CD8-positive, alpha-beta memory T cell (primary cell): ENCODE data around the gene SPON1. TPM values are rescaled to one million over a fixed set of nuclear protein-coding genes. Genes with fewer than 3 reads are reported as not detected.
"Not testable (repeated sequence)": the region's sequence is repeated elsewhere in the genome, so short reads cannot be mapped to it uniquely, and the experiment has no call there.

Source experiments
- CTCF ChIA-PET: fragments of 350-600 bp; sonication (Branson Sonifier 250); formaldehyde crosslinking; loops from one replicate; lab custom pipeline; 2021; ENCODE audit warnings: antibody characterized with exemption; lab: Charles Lee
- POLR2A ChIA-PET: fragments of 350-600 bp; sonication (Branson Sonifier 250); formaldehyde crosslinking; loops from one replicate; lab custom pipeline; 2021; ENCODE audit warnings: antibody characterized with exemption; lab: Charles Lee
- DNase-seq, 5 donors: peaks; one replicate each; pipeline versions ENCODE4 v3.0.0 to v3.0.0-alpha.2; 2020 to 2022; ENCODE audit warnings: mixed read lengths in 1 of 5
- H3K27ac ChIP-seq: one replicate; pipeline ENCODE4 v1.7.0; 2013; ENCODE audit warnings: low read depth, mild to moderate bottlenecking, low read length, moderate library complexity
- H3K27me3 ChIP-seq: 2 replicates; pipeline ENCODE4 v1.7.0; 2013; ENCODE audit warnings: low read length, mild to moderate bottlenecking; ENCODE audit not compliant: insufficient read depth, poor library complexity, severe bottlenecking
- H3K36me3 ChIP-seq: 2 replicates; pipeline ENCODE4 v1.7.0; 2013; ENCODE audit warnings: mild to moderate bottlenecking, low read length, moderate library complexity; ENCODE audit not compliant: insufficient read depth
- H3K4me1 ChIP-seq: 2 replicates; pipeline ENCODE4 v1.7.0; 2013; ENCODE audit warnings: mild to moderate bottlenecking, low read length, moderate library complexity; ENCODE audit not compliant: insufficient read depth
- H3K4me3 ChIP-seq: 2 replicates; pipeline ENCODE4 v1.7.0; 2013; ENCODE audit warnings: mild to moderate bottlenecking, low read length
- H3K9me3 ChIP-seq: 2 replicates; pipeline ENCODE4 v1.7.0; 2013; ENCODE audit warnings: mild to moderate bottlenecking, low read length
- H3K27ac Mint-ChIP-seq, 8 donors: one replicate each; pipeline ENCODE4 v1.8.0; 2020 to 2021; ENCODE audit warnings: mixed read lengths in 8 of 8, mild to moderate bottlenecking in 6 of 8, inconsistent platforms in 3 of 8, moderate library complexity in 3 of 8
- H3K27me3 Mint-ChIP-seq, 2 donors: one replicate each; pipeline ENCODE4 v1.8.0; 2020 to 2021; ENCODE audit warnings: mixed read lengths in 2 of 2, mild to moderate bottlenecking in 1 of 2, moderate library complexity in 1 of 2
- H3K36me3 Mint-ChIP-seq, 3 donors: one replicate each; pipeline ENCODE4 v1.8.0; 2020 to 2021; ENCODE audit warnings: mixed read lengths in 3 of 3, inconsistent platforms in 1 of 3, mild to moderate bottlenecking in 1 of 3
- H3K4me1 Mint-ChIP-seq, 3 donors: one replicate each; pipeline ENCODE4 v1.8.0; 2020 to 2021; ENCODE audit warnings: mixed read lengths in 3 of 3, inconsistent platforms in 1 of 3, mild to moderate bottlenecking in 1 of 3
- H3K4me3 Mint-ChIP-seq, 7 donors: one replicate each; pipeline ENCODE4 v1.8.0; 2020 to 2021; ENCODE audit warnings: mixed read lengths in 7 of 7, mild to moderate bottlenecking in 6 of 7, moderate library complexity in 4 of 7, inconsistent platforms in 2 of 7
- H3K9me3 Mint-ChIP-seq, 5 donors: one replicate each; pipeline ENCODE4 v1.8.0; 2020 to 2022; ENCODE audit warnings: mixed read lengths in 5 of 5, mild to moderate bottlenecking in 3 of 5, moderate library complexity in 2 of 5, inconsistent platforms in 1 of 5
- polyA plus RNA-seq: library from polyadenylated mRNA; unstranded; fragments of 300-500 nt; fragmentation: Illumina TruSeq; gene quantifications from one replicate; pipeline ENCODE4 v1.2.3, GENCODE V29; 2021
- total RNA-seq, 2 experiments: library from RNA; stranded (reverse); gene quantifications; one replicate each; pipeline ENCODE4 v1.2.3, GENCODE V29; 2021

The SPON1 gene
- total and polyA plus RNA-seq, 3 experiments from 2014 or later = 0.81 to 2.0 (median 0.97) TPM

DNA sequence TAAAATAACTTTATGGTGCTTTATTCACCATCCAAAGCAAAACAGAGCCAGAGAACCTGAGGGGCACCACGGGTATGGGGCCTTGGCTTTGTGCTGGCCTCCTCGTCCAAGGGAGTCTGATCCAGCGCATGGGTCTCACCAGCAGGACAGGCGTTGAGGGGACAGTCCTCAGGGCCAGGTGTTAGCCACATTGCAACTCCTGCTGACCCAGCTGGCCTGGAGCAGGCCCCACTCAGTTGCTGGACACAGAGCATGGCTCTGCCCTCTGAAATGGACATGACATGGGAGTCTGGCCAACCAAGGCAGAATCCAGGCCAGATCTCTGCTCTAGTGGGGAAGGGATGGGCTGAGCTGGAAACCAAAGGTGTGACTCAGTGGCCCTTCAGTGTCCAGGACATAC is 280.2 kb downstream of the SPON1 start:
- Histone ChIP-seq H3K27ac (no peak overlapping the region), H3K4me3 (no peak overlapping the region), H3K4me1 (no peaks in the 10 kb centered on the region), H3K27me3 (no peaks in the 10 kb centered on the region), H3K36me3 (no peaks in the 10 kb centered on the region), H3K9me3 (no peaks in the 10 kb centered on the region)
- POLR2A ChIA-PET = no interaction called here
- peaks cover 4 to 11% (median 6%) of the 10 kb centered on the region in 3 donors for H3K4me1 Mint-ChIP-seq
- H3K4me3 Mint-ChIP-seq = no peak overlapping the region
- H3K9me3 Mint-ChIP-seq = no peaks in the 10 kb centered on the region
- peaks cover 0 to 6% of the 10 kb centered on the region in 2 donors for H3K27me3 Mint-ChIP-seq
- H3K27ac Mint-ChIP-seq = peak overlapping the region in 1 of 8 donors; percentile 57
- DNase-seq = no peak
- peaks cover 0 to 4% (median 2%) of the 10 kb centered on the region in 3 donors for H3K36me3 Mint-ChIP-seq
- CTCF ChIA-PET = interaction anchor here (3.2 kb wide), 1 partner anchor 470 kb away, joined by 10 read pairs; no protein-coding TSS in a partner anchor

DNA sequence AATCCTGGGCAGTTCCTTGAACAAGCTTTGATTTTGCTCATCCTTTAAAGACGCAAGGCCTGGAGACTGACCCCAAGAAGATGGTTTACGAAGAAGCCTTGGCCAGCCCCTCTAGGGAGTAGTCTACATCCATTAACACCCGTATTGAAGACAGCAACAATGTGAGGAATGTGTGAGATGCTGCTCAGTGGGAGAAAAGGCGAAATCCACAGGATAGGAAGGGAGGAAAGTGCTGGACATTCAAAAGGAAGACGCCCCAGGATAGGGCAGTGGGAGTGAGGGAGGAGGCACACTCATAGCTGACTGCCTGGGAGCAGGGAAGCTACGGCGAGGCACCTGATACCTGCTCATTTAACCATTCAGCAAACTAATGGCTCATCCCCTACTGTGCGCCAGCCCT is 282.4 kb downstream of the SPON1 start:
- no peaks in the 10 kb centered on the region for H3K27me3 ChIP-seq
- Mint-ChIP-seq H3K36me3 (peaks cover 0 to 4% (median 2%) of the 10 kb centered on the region in 3 donors), H3K4me1 (peaks cover 20 to 29% (median 25%) of the 10 kb centered on the region in 3 donors), H3K9me3 (no peaks in the 10 kb centered on the region), H3K27ac (peak overlapping the region in 2 of 8 donors; percentile 47 to 54), H3K4me3 (no peak overlapping the region), H3K27me3 (no peaks in the 10 kb centered on the region)
- no peak overlapping the region for H3K4me3 ChIP-seq
- H3K36me3 ChIP-seq = no peaks in the 10 kb centered on the region
- ChIA-PET CTCF (interaction anchor here (1.0 to 3.2 kb wide), 3 partner anchors 289 to 477 kb away, joined by 3 to 10 read pairs (median 4); no protein-coding TSS in a partner anchor), POLR2A (no interaction called here)
- H3K27ac ChIP-seq = no peak overlapping the region
- no peak for DNase-seq
- H3K9me3 ChIP-seq = no peaks in the 10 kb centered on the region
- H3K4me1 ChIP-seq = peaks cover 13% of the 10 kb centered on the region

DNA sequence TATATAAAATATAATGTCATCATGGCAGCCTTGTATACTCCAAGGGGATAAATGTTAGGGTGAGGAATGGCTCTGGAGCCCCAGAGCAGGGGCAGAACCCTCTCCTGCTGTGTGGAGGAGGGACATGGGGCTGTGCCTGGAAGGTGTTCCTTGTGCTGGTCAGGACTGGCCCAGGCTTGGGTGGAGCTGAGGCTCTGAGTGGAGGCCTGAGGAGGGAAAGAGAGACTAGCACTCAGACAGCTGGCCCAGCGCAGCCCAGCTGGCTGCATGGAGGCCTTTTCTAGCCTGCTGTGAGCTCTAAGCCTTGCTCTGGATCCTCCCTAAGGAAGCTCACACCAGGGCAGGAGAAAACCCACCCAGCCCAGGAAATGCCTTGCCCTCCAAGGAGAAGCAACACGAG is 282.9 kb downstream of the SPON1 start:
- H3K4me1 ChIP-seq = peaks cover 13% of the 10 kb centered on the region
- peaks cover 0 to 4% (median 2%) of the 10 kb centered on the region in 3 donors for H3K36me3 Mint-ChIP-seq
- H3K27me3 Mint-ChIP-seq = no peaks in the 10 kb centered on the region
- no peak for DNase-seq
- H3K4me3 ChIP-seq = no peak overlapping the region
- ChIA-PET CTCF (interaction anchor here (3.2 kb wide), 1 partner anchor 473 kb away, joined by 10 read pairs; no protein-coding TSS in a partner anchor), POLR2A (no interaction called here)
- H3K9me3 ChIP-seq = no peaks in the 10 kb centered on the region
- no peaks in the 10 kb centered on the region for H3K27me3 ChIP-seq
- H3K36me3 ChIP-seq = no peaks in the 10 kb centered on the region
- H3K27ac ChIP-seq = no peak overlapping the region
- peaks cover 20 to 29% (median 25%) of the 10 kb centered on the region in 3 donors for H3K4me1 Mint-ChIP-seq
- peak overlapping the region in 1 of 8 donors; percentile 31 for H3K27ac Mint-ChIP-seq
- H3K9me3 Mint-ChIP-seq = no peaks in the 10 kb centered on the region
- no peak overlapping the region for H3K4me3 Mint-ChIP-seq

DNA sequence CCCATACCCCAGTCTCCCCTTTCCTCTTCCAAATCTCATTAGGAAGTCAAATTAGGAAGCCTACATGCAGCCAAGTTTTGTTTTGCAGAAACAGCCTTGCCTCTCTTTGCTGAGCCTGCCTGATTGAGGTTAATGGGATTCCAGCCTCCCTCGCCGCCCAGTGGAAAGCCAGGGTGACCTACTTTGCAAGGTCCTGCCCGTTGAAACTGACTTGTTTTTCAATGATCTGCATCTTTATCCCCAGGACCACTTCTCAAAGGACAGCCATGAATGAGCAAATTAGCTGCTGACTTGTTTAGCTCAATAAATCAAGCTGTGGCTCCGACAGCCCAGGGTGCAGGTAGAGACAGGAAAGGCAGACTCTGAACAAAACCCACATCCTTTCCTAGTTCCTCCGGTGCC is 286.1 kb downstream of the SPON1 start:
- Mint-ChIP-seq H3K4me1 (peaks cover 20 to 29% (median 25%) of the 10 kb centered on the region in 3 donors), H3K36me3 (peaks cover 0 to 4% (median 2%) of the 10 kb centered on the region in 3 donors), H3K27ac (peak overlapping the region in 4 of 8 donors; percentile 9 to 69 (median 48)), H3K9me3 (no peaks in the 10 kb centered on the region), H3K4me3 (peak overlapping the region; percentile 57 to 85 (median 69)), H3K27me3 (peaks cover 0 to 3% of the 10 kb centered on the region in 2 donors)
- Histone ChIP-seq H3K4me3 (peak overlapping the region; percentile 13), H3K36me3 (no peaks in the 10 kb centered on the region), H3K9me3 (no peaks in the 10 kb centered on the region), H3K4me1 (peaks cover 13% of the 10 kb centered on the region), H3K27me3 (no peaks in the 10 kb centered on the region), H3K27ac (no peak overlapping the region)
- POLR2A ChIA-PET = no interaction called here
- CTCF ChIA-PET = interaction anchor here (0.9 to 3.1 kb wide), 9 partner anchors 10 to 476 kb away, joined by 3 to 39 read pairs (median 5); no protein-coding TSS in a partner anchor
- DNase-seq = peak in 1 of 5 donors; percentile 16

DNA sequence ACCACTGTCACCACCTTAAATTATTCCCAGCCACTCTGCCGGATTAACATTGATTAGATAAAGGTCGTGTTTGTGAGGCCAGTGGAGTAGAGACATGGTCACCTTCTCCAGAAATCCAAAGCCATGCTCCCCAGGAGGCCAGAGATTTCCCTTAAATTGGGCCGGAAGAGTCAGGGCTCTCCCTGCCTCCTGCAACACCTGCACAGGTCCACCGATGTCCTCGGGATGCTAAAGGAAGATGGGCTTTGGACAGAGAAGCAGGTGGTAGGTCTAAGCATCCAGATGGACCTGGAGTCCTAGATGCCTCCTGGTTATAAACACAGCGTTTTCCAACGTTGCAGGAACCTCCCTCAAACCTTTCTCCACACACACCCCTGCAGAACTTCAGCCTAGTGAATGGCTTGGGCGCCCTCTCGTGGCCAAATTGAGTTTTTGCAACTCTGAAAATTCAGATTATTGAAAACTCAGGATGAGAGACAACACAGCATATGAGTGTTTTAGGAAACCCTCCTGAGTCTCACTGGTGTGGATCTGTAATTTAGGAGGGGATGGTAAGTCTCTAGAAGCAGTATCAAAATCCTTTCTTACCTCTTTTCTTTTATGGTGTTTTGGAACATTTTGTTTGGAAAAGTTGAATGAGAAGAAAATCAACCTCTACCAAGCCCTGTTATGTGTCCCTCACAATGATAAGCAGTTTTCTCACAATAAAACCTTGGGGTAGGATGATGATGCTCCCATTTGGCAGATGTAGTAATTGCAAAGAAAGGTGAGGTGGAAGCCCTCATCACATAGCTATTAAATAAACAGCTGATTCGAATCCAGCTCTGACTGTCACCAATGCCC is 286.8 kb downstream of the SPON1 start:
- Mint-ChIP-seq H3K9me3 (no peaks in the 10 kb centered on the region), H3K36me3 (no peaks in the 10 kb centered on the region), H3K27ac (peak overlapping the region in 1 of 8 donors; percentile 11), H3K4me1 (peaks cover 20 to 29% (median 25%) of the 10 kb centered on the region in 3 donors), H3K4me3 (peak overlapping the region; percentile 57 to 85 (median 69)), H3K27me3 (peaks cover 0 to 6% of the 10 kb centered on the region in 2 donors)
- Histone ChIP-seq H3K27me3 (no peaks in the 10 kb centered on the region), H3K9me3 (no peaks in the 10 kb centered on the region), H3K4me3 (peak overlapping the region; percentile 13), H3K27ac (no peak overlapping the region), H3K4me1 (peaks cover 13% of the 10 kb centered on the region), H3K36me3 (no peaks in the 10 kb centered on the region)
- ChIA-PET CTCF (interaction anchor here (0.6 to 5.1 kb wide), 16 partner anchors 9 to 478 kb away, joined by 3 to 57 read pairs (median 5); no protein-coding TSS in a partner anchor), POLR2A (no interaction called here)
- peak; percentile 55 to 77 (median 58) for DNase-seq

DNA sequence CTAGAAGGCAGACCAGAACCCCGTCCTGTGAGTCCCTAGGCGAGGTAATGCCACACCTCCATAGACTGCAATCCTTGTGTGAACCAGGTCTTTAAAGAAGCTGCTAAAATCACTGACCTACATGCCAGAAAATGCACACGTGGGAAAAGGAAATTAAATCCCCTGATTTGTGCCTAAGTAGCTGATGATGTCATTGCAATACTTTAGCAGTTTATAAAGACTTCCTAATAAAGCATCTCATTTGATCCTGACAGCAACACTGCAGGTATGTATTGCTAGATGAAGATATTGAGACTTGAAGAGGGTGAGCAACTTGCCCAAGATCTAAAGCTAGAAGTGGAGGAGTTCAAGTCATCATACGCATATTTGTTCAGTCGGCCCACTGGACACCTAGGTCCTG is 289.2 kb downstream of the SPON1 start:
- Mint-ChIP-seq H3K27me3 (peaks cover 4 to 6% of the 10 kb centered on the region in 2 donors), H3K4me3 (no peak overlapping the region), H3K9me3 (no peaks in the 10 kb centered on the region), H3K27ac (peak overlapping the region in 1 of 8 donors; percentile 43), H3K4me1 (peaks cover 20 to 25% (median 25%) of the 10 kb centered on the region in 3 donors), H3K36me3 (peaks cover 0 to 13% (median 1%) of the 10 kb centered on the region in 3 donors)
- H3K36me3 ChIP-seq = no peaks in the 10 kb centered on the region
- H3K4me3 ChIP-seq = no peak overlapping the region
- no peak overlapping the region for H3K27ac ChIP-seq
- H3K4me1 ChIP-seq = peaks cover 13% of the 10 kb centered on the region
- no peaks in the 10 kb centered on the region for H3K9me3 ChIP-seq
- no peak for DNase-seq
- no peaks in the 10 kb centered on the region for H3K27me3 ChIP-seq
- CTCF ChIA-PET = interaction anchor here (0.7 to 5.1 kb wide), 4 partner anchors 49 to 765 kb away, joined by 3 to 57 read pairs (median 3); no protein-coding TSS in a partner anchor
- POLR2A ChIA-PET = no interaction called here

DNA sequence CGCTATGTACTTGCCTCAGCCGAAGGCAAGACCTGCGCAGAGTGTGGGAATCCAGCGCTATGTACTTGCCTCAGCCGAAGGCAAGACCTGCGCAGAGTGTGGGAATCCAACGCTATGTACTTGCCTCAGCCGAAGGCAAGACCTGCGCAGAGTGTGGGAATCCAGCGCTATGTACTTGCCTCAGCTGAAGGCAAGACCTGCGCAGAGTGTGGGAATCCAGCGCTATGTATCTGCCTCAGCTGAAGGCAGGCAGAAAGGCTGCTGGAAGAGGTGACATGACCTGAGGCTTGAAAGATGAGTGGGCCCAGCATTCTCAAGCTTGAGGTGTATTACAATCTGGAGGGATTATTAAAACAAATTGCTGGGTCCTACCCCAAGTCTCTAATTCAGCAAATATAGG is 290.0 kb downstream of the SPON1 start:
- H3K27ac ChIP-seq, POLR2A ChIA-PET, H3K27ac Mint-ChIP-seq, H3K4me3 ChIP-seq, H3K36me3 ChIP-seq, DNase-seq, H3K9me3 Mint-ChIP-seq, H3K9me3 ChIP-seq, H3K27me3 ChIP-seq, H3K27me3 Mint-ChIP-seq, H3K4me3 Mint-ChIP-seq: not testable (repeated sequence)
- H3K4me1 ChIP-seq = peaks cover 13% of the 10 kb centered on the region
- Mint-ChIP-seq H3K4me1 (peaks cover 18 to 22% (median 21%) of the 10 kb centered on the region in 3 donors), H3K36me3 (peaks cover 0 to 13% (median 1%) of the 10 kb centered on the region in 3 donors)
- CTCF ChIA-PET = interaction anchor here (1.2 to 5.1 kb wide), 3 partner anchors 476 to 655 kb away, joined by 3 to 57 read pairs (median 3); no protein-coding TSS in a partner anchor
